Ureter (tissue), 1 donor: Measurements from ENCODE around the gene CD37. TPM values are rescaled to one million over a fixed set of nuclear protein-coding genes. Genes with fewer than 3 reads are reported as not detected.
A peak's percentile ranks its signal among the peaks of the same experiment; 100 is the strongest.
"Not testable (repeated sequence)": the region's sequence is repeated elsewhere in the genome, so short reads cannot be mapped to it uniquely, and the experiment has no call there.

Experiments
- DNase-seq: peaks from one replicate; pipeline ENCODE4 v3.0.0-alpha.2; 2020; ENCODE audit warnings: low spot score
- total RNA-seq: library from RNA; stranded (reverse); gene quantifications from one replicate; pipeline ENCODE4 v1.2.4, GENCODE V29; 2023
- donor health status: DM: yes; HTN: yes; CAD: no.

CD37 gene
- total RNA-seq, 1 donor from 2014 or later = 11.0 TPM

GRCh38 chr19:49347191-49347590, 12.0 kb downstream of the CD37 start:
- no peak for DNase-seq

GRCh38 chr19:49347835-49348234, 12.6 kb downstream of the CD37 start:
- no peak for DNase-seq

- DNase-seq = no peak
These were observed 13.3 kb downstream of the CD37 start for GRCh38 chr19:49348305-49349189.

DNA sequence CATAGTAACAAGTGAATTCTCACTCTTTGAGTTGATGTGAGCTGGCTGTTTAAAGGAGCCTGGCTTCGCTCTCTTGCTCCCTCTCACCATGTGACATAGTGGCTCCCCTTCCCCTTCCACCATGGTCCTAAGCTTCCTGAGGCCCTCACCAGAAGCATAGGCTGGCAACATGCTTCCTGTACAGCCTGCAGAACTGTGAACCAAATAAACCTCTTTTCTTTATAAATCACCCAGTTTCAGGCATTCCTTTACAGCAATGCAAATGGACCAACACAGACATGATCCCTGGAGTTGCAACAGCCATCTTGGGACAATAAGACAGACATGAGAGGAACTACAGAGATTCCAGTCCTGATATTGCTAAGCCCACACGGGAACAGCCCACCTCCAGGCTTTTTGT, 14.4 kb downstream of the CD37 start:
- no peak for DNase-seq

DNA sequence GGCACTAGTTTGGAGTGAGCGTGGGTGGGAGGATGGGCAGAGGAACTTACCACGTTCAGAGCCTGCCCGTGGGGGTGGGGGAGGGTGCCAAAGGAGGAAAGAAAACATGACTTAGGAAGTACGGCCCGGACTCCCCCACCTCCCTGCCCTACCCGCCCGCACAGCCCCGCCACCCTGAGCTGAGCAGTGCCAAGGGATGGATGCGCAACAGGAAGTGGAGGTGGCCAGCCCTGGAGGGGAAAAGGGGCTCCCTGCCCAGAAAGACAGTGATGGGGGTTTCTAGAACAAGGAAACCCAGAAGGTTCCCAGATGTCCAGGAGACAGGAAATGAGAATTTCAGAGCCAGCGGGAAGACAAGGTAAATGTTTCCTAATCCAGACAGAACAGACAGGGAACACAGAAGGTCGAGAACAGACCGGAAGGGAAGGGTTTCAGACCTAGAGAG, 20.7 kb downstream of the CD37 start:
- no peak for DNase-seq

DNA sequence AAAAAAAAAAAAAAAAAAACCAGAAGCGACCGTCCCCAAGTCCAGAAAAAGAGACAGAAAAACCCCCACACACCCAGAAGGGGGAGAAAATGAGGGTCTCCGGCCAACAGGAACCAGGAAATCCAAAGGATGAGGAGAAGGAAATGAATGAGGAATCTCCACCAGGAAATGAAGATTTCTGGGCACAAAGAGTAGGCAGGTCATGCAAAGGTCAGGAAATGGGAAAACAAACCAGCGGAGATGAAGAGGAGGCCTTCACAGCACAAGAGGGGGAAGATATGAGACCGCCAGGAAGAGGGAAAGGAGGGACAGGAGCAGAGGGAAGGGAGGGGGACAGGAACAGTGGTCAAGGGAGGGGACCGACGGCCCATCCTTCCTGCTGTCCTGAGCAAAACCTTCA, 21.2 kb downstream of the CD37 start:
- DNase-seq = no peak

DNA sequence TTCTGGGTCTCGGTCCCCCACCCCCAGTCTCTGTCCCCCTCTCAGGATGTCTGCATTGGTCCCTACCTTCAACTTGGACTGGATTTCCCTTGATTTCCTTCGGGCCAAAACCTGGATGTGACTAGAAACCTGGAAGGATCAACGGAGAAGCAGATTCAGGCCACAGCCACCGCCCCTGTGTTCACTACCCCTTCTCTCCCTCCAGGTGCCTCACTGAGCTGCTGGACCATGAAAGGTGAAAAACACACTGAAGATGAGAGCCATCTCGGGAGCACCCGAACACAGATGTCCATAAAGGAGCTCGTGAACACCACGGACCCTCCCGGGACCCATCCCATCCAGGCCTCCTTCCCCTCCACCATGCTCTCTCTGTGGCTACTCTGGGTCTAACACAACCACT, 22.0 kb downstream of the CD37 start:
- DNase-seq = no peak

DNA sequence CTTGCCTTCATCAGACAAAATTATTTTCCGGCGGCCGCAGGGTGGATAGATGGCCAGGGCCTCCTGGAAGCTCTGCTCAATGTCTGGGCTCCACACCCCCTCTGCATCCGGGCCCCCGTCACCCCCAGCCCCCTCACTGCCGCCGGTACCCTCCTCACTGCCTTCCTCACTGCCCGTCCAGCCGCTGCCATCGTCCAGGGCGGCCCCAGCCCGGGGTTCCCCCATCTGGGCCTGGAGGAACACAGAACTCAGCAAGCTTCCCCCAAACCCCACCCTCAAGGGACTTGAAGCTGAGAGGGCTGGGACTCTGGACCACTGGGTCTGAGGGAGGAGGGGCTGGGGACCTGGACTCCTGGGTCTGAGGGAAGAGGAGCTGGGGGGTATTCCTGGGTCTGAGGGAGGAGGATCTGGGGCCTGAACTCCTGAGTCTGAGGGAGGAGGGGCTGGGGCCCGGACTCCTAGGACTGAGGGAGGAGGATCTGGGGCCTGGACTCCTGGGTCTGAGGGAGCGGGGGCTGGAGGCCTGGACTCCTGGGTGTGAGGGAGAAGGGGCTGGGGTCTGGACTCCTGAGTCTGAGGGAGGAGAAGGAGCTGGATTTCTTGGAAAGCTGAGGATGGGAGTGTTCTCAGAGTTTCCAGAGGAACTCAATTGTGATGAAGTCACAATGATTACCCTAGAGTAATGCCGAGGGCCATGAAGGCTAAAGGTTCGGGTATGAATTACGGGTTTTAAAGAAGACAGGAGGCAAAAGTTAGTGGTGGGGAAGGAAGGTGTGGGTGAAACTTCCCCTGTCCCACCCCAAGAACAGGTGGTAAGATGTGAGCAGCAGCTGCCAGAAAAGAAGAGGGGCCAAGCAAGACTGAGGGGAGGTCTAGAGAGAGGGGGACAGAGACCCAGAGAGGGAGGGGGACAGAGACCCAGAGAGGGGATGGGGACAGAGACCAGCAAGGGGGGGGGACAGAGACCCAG, 24.9 kb downstream of the CD37 start:
- no peak for DNase-seq

- peak; percentile 86 for DNase-seq
These were observed 26.3 kb downstream of the CD37 start for GRCh38 chr19:49361438-49362047.

- peak; percentile 77 for DNase-seq
These were observed 27.1 kb downstream of the CD37 start, which contains the start of gene TEAD2 for GRCh38 chr19:49362048-49362928. Gene TEAD2 (minus strand): TSS chr19:49362416. CDS start chr19:49360075, 2,341 bp downstream.

GRCh38 chr19:49362929-49363267, 27.7 kb downstream of the CD37 start:
- DNase-seq = no peak

DNA sequence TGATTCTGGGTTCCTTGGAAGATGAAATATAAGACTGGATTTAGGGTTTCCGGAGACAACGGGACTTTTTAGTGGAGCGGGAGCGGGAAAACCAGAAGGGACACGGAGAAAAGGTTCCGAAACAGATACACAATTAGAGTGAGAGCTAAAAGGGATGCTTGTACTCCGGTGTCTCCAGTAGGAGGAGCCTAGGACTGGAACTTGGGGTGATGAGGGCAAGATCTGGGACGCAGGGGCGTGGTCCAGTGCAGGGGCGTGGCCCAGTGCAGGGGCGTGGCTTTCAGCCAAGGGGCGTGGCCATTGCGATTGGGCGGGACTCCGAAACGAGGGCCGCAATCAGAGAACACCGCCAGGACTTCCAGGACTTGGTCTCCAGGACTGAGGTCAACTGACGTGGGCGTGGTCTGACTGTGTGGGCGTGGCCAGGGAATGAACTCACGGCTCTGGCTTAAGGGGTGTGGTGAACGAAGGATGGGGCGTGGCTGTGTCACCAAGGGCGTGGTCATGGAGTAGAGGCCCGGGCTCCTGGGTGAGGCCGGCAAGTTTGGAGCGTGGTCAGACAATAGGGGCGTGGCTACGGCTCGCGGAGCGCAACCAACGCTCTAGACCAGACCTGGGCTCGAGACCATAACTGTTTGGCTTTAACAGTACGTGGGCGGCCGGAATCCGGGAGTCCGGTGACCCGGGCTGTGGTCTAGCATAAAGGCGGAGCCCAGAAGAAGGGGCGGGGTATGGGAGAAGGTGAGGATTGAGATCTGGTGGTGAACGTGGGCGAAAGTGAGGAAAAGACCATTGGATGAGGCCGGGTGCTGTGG, 28.3 kb downstream of the CD37 start, which contains the start of gene DKKL1:
DKKL1 (plus strand) TSS at position 610 of the 815 bp plus-strand sequence; CDS start at position 732, 122 bp downstream.
- peak; percentile 98 for DNase-seq

DNA sequence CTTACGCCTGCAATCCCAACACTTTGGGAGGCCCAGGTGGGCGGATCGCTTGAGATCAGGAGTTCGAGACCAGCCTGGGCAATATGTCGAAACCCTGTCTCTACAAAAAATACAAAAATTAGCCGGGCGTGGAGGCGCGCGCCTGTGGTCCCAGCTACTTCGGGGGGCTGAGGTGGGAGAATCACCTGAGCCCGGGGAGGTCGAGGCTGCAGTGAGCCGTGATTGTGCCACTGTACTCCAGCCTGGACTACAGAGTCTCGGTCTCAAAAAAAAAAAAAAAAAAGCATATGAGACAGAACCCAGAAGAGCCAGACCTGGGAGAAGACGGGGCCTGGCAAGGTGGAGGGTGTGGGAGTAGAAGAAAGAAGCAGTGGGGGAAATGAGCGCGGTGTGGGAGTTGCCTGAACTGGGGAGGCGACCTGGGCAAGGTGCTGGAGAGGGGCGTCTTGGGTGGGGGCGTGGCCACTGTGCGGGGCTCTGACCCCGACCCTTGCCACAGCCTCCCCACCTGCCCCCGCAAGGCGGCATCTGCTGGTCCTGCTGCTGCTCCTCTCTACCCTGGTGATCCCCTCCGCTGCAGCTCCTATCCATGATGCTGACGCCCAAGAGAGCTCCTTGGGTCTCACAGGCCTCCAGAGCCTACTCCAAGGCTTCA, 29.0 kb downstream of the CD37 start:
- DNase-seq = no peak

- no peak for DNase-seq
These were observed 30.9 kb downstream of the CD37 start for GRCh38 chr19:49366110-49366509.

GRCh38 chr19:49368711-49369358, 33.6 kb downstream of the CD37 start:
- DNase-seq = no peak

DNA sequence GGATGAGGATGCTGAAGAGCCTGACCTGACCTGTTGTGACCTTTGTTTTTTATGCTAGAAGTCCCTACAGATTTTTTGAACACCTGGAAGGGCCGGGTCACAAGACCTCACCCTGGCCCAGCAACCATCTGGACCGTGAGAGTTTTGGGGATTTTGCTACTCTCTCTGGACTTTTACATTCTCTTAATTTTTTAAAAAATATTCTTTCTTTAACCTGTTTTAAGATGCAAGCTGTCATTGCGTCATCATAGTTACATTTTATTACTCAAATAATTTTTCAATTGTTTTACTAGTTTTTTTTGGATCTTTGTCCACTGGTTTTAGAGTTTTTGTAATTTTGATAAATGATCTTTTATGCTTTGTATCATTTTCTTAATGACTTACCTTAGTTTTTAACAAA, 36.0 kb downstream of the CD37 start:
- DNase-seq = no peak

DNA sequence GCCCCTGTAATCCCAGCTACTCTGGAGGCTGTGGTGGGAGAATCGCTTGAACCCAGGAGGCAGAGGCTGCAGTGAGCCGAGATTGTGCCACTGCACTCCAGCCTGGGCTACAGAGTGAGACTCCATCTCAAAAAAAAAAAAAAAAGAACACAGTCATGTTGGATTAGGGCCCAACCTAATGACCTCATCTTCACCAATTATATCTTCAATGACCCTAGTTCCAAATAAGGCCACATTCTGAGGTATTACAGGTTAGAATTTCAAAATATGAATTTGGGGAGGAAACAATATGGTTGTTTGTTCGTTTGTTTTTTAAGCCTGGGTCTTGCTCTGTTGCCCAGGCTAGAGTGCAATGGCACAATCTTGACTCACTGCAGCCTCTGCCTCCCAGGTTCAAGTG, 38.0 kb downstream of the CD37 start:
- not testable (repeated sequence) for DNase-seq

GRCh38 chr19:49374665-49375434, 39.6 kb downstream of the CD37 start:
- no peak for DNase-seq
